ENCODE results near the gene TOB2.

- TF ChIP-seq POLR2A (IDR thresholded peaks at IDR 0.05; ENCODE audit: low read depth, low read length) (no peak), POLR2AphosphoS5 (IDR thresholded peaks at IDR 0.05; ENCODE audit: low read depth, low read length) (no peak), TAF1 (IDR thresholded peaks at IDR 0.05; ENCODE audit: low read depth, low read length) (no peak), SPI1 (IDR thresholded peaks at IDR 0.05; ENCODE audit: low read depth, low read length) (no peak), PAX5 (IDR thresholded peaks at IDR 0.05; ENCODE audit: insufficient read depth, low read length, severe bottlenecking) (no peak)
These were observed 62.5 kb downstream of the TOB2 start for GRCh38 chr22:41384128-41384527.

All from GM12891 (cell line).